Motor neuron (in vitro differentiated cells): ENCODE results near the gene NCKAP5. TPM values are rescaled to one million over a fixed set of nuclear protein-coding genes. Genes with fewer than 3 reads are reported as not detected.
A peak's percentile ranks its signal among the peaks of the same experiment; 100 is the strongest.

ENCODE experiments used
- ATAC-seq, 8 experiments: fragments of 200-7000 bp; cut with Tn5 transposase; replicated peaks in 6 of 8; 2 replicates each; pipeline ENCODE4 v1.8.0; 2021; ENCODE audit warnings: mild to moderate bottlenecking in 8 of 8, moderate library complexity in 8 of 8
- H3K27ac ChIP-seq, 2 donors: fragments of 250-450 bp; sonication (Bioruptor Pico); 2 replicates each; pipeline ENCODE4 v1.9.0; 2021; ENCODE audit warnings: antibody characterized with exemption in 2 of 2, mild to moderate bottlenecking in 2 of 2, moderate library complexity in 1 of 2
- H3K4me1 ChIP-seq, 2 donors: fragments of 250-450 bp; sonication (Bioruptor Pico); replicated peaks in 1 of 2; 2 replicates each; pipeline ENCODE4 v1.6.1; 2021; ENCODE audit warnings: antibody characterized with exemption in 2 of 2, mild to moderate bottlenecking in 2 of 2, moderate library complexity in 1 of 2
- H3K4me3 ChIP-seq, 5 donors: fragments of 250-450 bp; sonication (Bioruptor Pico); 2 replicates each; pipeline ENCODE4 v1.9.0; 2021; ENCODE audit warnings: antibody characterized with exemption in 5 of 5, mild to moderate bottlenecking in 5 of 5, moderate library complexity in 4 of 5
- WGBS, 10 experiments: fragments of 450-650 bp; shearing (Covaris generic); methylation state at CpG; one replicate each; pipeline ENCODE4 v1.0.0; 2022; 5-methylcytosine and 5-hydroxymethylcytosine counted together
- in situ Hi-C, 9 experiments: fragments of 400-800 bp; cut with MboI; loops; one replicate each; pipeline ENCODE4 v1.15.0; 2021; ENCODE audit warnings: low sequenced_read_pairs in 9 of 9, low pct_unique_long_range_greater_than_20kb in 2 of 9; ENCODE audit not compliant: unreplicated experiment in 9 of 9
- total RNA-seq, 8 experiments: library from RNA; unstranded; fragments of 300-600 nt; gene quantifications; 2 replicates each; pipeline versions ENCODE4 v1.2.3 to v1.2.4, GENCODE V29; 2022

The NCKAP5 gene
- total RNA-seq, 8 experiments from 2014 or later = 0.66 to 16.2 (median 5.9) TPM

- Histone ChIP-seq H3K27ac (no peak overlapping the region), H3K4me3 (no peak overlapping the region), H3K4me1 (peaks cover 24 to 30% of the 10 kb centered on the region in 2 donors)
- WGBS, 10 experiments = 56 to 90% (median 71%) methylated on average over 2 to 5 of the region's 6 CpGs; no CpG with 5 or more reads in 2 of the 10 experiments
- in situ Hi-C loops = loop anchor here in 1 of 9 experiments (25.0 kb wide), 1 partner anchor 384 kb away; no protein-coding TSS in a partner anchor
- no peak for ATAC-seq
Observed at GRCh38 chr2:133571249-133571648, 3.0 kb upstream of the NCKAP5 start.

- 80 to 100% (median 87%) methylated on average over 1 to 5 of the region's 5 CpGs; no CpG with 5 or more reads in 2 of the 10 experiments for WGBS, 10 experiments
- in situ Hi-C loops = loop anchor here in 1 of 9 experiments (25.0 kb wide), 1 partner anchor 383 kb away; no protein-coding TSS in a partner anchor
- Histone ChIP-seq H3K27ac (no peak overlapping the region), H3K4me3 (no peak overlapping the region), H3K4me1 (peaks cover 24 to 30% of the 10 kb centered on the region in 2 donors)
- ATAC-seq = no peak
Observed at GRCh38 chr2:133570542-133570941, 2.3 kb upstream of the NCKAP5 start.

GRCh38 chr2:133569286-133569830 lies 1.1 kb upstream of the NCKAP5 start:
- H3K4me3 ChIP-seq = no peak overlapping the region
- 80 to 98% (median 94%) methylated on average over 3 to 4 of the region's 4 CpGs; no CpG with 5 or more reads in 3 of the 10 experiments for WGBS, 10 experiments
- H3K27ac ChIP-seq = no peak overlapping the region
- peaks cover 24 to 30% of the 10 kb centered on the region in 2 donors for H3K4me1 ChIP-seq
- in situ Hi-C loops = loop anchor here in 1 of 9 experiments (25.0 kb wide), 1 partner anchor 382 kb away; no protein-coding TSS in a partner anchor
- ATAC-seq = no peak

- in situ Hi-C loops = loop anchor here in 1 of 9 experiments (25.0 kb wide), 1 partner anchor 381 kb away; no protein-coding TSS in a partner anchor
- ATAC-seq = peak in 1 of 8 experiments; percentile 16
- Histone ChIP-seq H3K27ac (no peak overlapping the region), H3K4me1 (peaks cover 24 to 29% of the 10 kb centered on the region in 2 donors), H3K4me3 (peak overlapping the region in 4 of 5 donors; percentile 10 to 20 (median 16))
- WGBS, 10 experiments = 33 to 86% (median 56%) methylated on average over 1 to 5 of the region's 5 CpGs; no CpG with 5 or more reads in 1 of the 10 experiments
Observed at GRCh38 chr2:133568598-133568997, 335 bp upstream of the NCKAP5 start.

GRCh38 chr2:133562558-133562957 lies 5.7 kb downstream of the NCKAP5 start:
- 40 to 83% (median 67%) methylated on average over 1 to 4 of the region's 4 CpGs; no CpG with 5 or more reads in 1 of the 10 experiments for WGBS, 10 experiments
- in situ Hi-C loops = loop anchor here in 1 of 9 experiments (25.0 kb wide), 1 partner anchor 375 kb away; no protein-coding TSS in a partner anchor
- no peak for ATAC-seq
- H3K4me3 ChIP-seq = no peak overlapping the region
- peaks cover 19 to 21% of the 10 kb centered on the region in 2 donors for H3K4me1 ChIP-seq
- H3K27ac ChIP-seq = no peak overlapping the region

GRCh38 chr2:133561045-133561852 lies 7.0 kb downstream of the NCKAP5 start:
- Histone ChIP-seq H3K4me3 (no peak overlapping the region), H3K4me1 (peaks cover 9 to 16% of the 10 kb centered on the region in 2 donors), H3K27ac (no peak overlapping the region)
- 0 to 50% (median 37%) methylated on average over 1 to 3 of the region's 3 CpGs for WGBS, 10 experiments
- peak in 6 of 8 experiments; percentile 28 to 63 (median 54) for ATAC-seq
- in situ Hi-C loops = loop anchor here in 1 of 9 experiments (25.0 kb wide), 1 partner anchor 374 kb away; no protein-coding TSS in a partner anchor

GRCh38 chr2:133557614-133558013 lies 10.6 kb downstream of the NCKAP5 start:
- ATAC-seq = peak in 6 of 8 experiments; percentile 24 to 68 (median 46)
- 6 to 72% (median 40%) methylated on average over 1 to 3 of the region's 3 CpGs; no CpG with 5 or more reads in 1 of the 10 experiments for WGBS, 10 experiments
- in situ Hi-C loops = loop anchor here in 1 of 9 experiments (25.0 kb wide), 1 partner anchor 370 kb away; no protein-coding TSS in a partner anchor
- Histone ChIP-seq H3K4me3 (no peak overlapping the region), H3K4me1 (peaks cover 8 to 16% of the 10 kb centered on the region in 2 donors), H3K27ac (no peak overlapping the region)

- no peak for ATAC-seq
- H3K4me1 ChIP-seq = peaks cover 8 to 16% of the 10 kb centered on the region in 2 donors
- no peak overlapping the region for H3K4me3 ChIP-seq
- H3K27ac ChIP-seq = no peak overlapping the region
- in situ Hi-C loops = loop anchor here in 1 of 9 experiments (25.0 kb wide), 1 partner anchor 367 kb away; no protein-coding TSS in a partner anchor
- WGBS, 10 experiments = 46 to 100% (median 94%) methylated on average over 1 to 2 of the region's 2 CpGs; no CpG with 5 or more reads in 3 of the 10 experiments
Observed at GRCh38 chr2:133553838-133554408, 14.3 kb downstream of the NCKAP5 start.

GRCh38 chr2:133553251-133553650 lies 15.0 kb downstream of the NCKAP5 start:
- ATAC-seq = no peak
- 44 to 100% (median 98%) methylated on average over 1 to 4 of the region's 4 CpGs for WGBS, 10 experiments
- in situ Hi-C loops = loop anchor here in 1 of 9 experiments (25.0 kb wide), 1 partner anchor 366 kb away; no protein-coding TSS in a partner anchor
- H3K27ac ChIP-seq = no peak overlapping the region
- no peak overlapping the region for H3K4me3 ChIP-seq
- peaks cover 8 to 15% of the 10 kb centered on the region in 2 donors for H3K4me1 ChIP-seq

- H3K4me3 ChIP-seq = no peak overlapping the region
- 59 to 100% (median 81%) methylated on average over 1 to 2 of the region's 2 CpGs; no CpG with 5 or more reads in 1 of the 10 experiments for WGBS, 10 experiments
- in situ Hi-C loops = loop anchor here in 1 of 9 experiments (25.0 kb wide), 1 partner anchor 366 kb away; no protein-coding TSS in a partner anchor
- peaks cover 3 to 10% of the 10 kb centered on the region in 2 donors for H3K4me1 ChIP-seq
- H3K27ac ChIP-seq = no peak overlapping the region
- no peak for ATAC-seq
Observed at GRCh38 chr2:133552821-133553220, 15.4 kb downstream of the NCKAP5 start.

- 38 to 100% (median 75%) methylated on average over 1 to 3 of the region's 3 CpGs for WGBS, 10 experiments
- ATAC-seq = no peak
- in situ Hi-C loops = no loop called here
- Histone ChIP-seq H3K4me3 (no peak overlapping the region), H3K27ac (no peak overlapping the region), H3K4me1 (peaks cover 0 to 2% of the 10 kb centered on the region in 2 donors)
Observed at GRCh38 chr2:133541797-133542196, 26.5 kb downstream of the NCKAP5 start.

- no peak overlapping the region for H3K4me3 ChIP-seq
- H3K4me1 ChIP-seq = peaks cover 0 to 2% of the 10 kb centered on the region in 2 donors
- in situ Hi-C loops = no loop called here
- H3K27ac ChIP-seq = no peak overlapping the region
- peak in 1 of 8 experiments; percentile 51 for ATAC-seq
- 0 to 100% (median 86%) methylated on average over 1 of the region's 1 CpG; no CpG with 5 or more reads in 1 of the 10 experiments for WGBS, 10 experiments
Observed at GRCh38 chr2:133541376-133541775, 26.9 kb downstream of the NCKAP5 start.
